Epithelial cell of esophagus (primary cell): ENCODE data around the gene GRB14.
A peak's percentile ranks its signal among the peaks of the same experiment; 100 is the strongest.

Source experiments
- DNase-seq: peaks from one replicate; pipeline ENCODE4 v3.0.0; 2010; ENCODE audit warnings: low read depth
- H3K4me3 ChIP-seq: 2 replicates; pipeline ENCODE4 v1.5.1; 2011; ENCODE audit warnings: mild to moderate bottlenecking, low read length, control low read depth
- TF ChIP-seq, protein P1 (sequence below): IDR thresholded peaks from 2 replicates; pipeline ENCODE4 v1.5.1; 2011; ENCODE audit warnings: low read depth, mild to moderate bottlenecking, low read length, control low read depth, inconsistent platforms; ENCODE audit not compliant: insufficient read depth; ENCODE audit errors: missing control alignments

The GRB14 gene

GRCh38 chr2:164661349-164661748, 40.1 kb upstream of the GRB14 start:
- no peak overlapping the region for H3K4me3 ChIP-seq
- DNase-seq: peak; percentile 56
- TF ChIP-seq, protein P1, sequence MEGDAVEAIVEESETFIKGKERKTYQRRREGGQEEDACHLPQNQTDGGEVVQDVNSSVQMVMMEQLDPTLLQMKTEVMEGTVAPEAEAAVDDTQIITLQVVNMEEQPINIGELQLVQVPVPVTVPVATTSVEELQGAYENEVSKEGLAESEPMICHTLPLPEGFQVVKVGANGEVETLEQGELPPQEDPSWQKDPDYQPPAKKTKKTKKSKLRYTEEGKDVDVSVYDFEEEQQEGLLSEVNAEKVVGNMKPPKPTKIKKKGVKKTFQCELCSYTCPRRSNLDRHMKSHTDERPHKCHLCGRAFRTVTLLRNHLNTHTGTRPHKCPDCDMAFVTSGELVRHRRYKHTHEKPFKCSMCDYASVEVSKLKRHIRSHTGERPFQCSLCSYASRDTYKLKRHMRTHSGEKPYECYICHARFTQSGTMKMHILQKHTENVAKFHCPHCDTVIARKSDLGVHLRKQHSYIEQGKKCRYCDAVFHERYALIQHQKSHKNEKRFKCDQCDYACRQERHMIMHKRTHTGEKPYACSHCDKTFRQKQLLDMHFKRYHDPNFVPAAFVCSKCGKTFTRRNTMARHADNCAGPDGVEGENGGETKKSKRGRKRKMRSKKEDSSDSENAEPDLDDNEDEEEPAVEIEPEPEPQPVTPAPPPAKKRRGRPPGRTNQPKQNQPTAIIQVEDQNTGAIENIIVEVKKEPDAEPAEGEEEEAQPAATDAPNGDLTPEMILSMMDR: no peak

DNA sequence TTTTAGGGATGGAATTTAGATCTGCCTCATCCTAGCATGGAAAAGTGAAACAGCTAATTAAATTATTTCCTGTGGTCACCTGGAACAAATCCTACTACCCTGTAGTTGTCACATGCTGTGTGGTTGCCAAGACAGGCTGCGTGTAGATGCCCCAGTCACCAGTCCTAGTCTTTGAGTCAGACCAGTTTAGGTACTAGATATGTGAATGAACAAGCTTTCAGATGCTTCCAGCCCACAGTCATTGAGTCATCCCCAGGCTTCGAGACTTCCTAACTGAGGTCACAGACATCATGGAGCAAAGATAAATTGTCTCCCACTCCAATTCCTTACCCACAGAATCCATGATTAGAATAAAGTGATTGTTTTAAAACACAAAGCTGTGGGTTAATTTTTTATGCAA, 35.8 kb upstream of the GRB14 start:
- TF ChIP-seq, protein P1: no peak
- peak; percentile 94 for DNase-seq
- H3K4me3 ChIP-seq: no peak overlapping the region

DNA sequence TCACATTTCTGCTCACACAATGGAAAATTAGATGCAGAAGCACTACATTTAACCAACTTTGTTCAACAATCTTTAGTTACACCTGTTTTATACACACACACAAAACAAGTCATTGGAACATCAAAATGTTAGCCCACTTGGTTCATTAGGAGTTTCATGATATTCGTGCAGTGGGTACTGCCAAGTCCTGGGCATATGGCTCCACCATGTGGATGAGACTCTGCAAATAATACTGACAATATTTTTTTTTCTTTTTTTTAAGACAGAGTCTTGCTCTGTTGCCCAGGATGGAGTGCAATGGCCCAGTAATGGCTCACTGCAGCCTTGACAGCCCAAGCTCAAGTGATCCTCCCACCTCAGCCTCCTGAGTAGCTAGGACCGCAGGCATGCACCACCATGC, 34.5 kb upstream of the GRB14 start:
- TF ChIP-seq, protein P1: no peak
- peak; percentile 10 for DNase-seq
- H3K4me3 ChIP-seq: no peak overlapping the region

DNA sequence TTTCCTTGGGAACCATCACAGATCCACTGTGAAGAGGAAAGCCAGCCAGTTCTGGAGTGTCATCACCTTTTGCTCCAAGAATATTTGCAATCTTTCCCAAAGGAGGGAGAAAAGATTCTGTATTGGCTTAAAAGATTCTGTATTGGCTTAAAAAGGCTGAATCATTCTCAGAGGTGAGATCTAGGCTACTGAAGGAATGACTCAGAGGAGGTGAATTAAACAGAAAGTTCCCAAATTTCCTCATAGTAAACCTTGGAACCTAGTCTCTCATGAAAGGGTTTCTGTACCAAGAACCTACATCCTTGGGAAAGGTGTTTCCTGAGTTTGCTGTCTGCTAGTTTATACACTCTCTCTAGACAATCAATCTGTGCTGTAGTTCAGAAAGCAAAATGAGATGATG, 34.1 kb upstream of the GRB14 start:
- DNase-seq: peak; percentile 78
- TF ChIP-seq, protein P1: no peak
- no peak overlapping the region for H3K4me3 ChIP-seq

DNA sequence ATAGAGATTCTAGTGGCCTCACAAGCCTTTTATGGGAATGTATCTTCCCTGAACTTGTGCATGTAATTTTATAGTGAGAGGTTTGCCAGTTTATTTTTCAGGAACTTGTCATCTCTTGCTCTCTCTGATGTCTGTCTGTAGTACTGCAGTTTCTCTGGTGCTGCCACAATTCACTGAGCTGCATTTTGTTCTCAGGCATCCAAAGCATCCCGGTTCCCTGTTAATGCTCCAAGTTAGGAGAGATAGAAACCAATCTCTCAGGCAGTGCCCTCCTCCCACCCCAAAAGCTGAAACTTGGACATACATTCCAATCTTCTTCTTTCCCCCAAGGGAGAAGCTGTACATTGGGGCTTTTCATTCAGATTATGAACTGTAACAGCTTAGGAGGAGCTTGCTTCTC, 30.1 kb upstream of the GRB14 start:
- TF ChIP-seq, protein P1: no peak
- H3K4me3 ChIP-seq: no peak overlapping the region
- no peak for DNase-seq

DNA sequence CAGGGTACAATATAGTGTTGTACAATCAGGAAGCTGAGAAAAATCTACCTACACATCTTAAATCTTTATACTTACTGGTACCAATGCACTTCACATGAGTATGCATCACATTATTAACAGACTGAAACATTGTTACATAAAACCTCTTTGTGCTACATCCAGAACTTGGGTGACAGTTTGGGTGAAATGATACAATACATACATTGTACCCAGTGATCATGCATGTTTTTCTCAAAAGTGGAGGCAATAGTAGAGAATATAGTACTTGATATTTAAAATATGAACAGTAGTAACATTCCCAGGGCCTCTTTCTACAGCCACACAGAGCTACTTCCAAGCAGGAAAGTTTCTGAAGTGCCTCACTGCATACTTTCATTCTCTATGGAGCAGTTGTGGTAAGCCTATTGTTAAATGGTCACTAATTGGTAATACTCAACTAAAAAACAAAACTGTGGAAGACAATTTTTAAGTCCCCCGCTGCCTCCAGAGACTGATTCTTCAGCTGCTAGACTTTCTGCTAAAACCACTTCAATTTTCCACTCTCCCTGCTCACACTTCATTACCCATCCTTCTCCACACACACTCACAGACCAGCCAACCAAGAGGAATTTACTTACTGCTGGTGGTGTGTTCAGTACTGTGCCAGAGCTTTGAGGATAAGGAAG, 22.9 kb upstream of the GRB14 start:
- no peak for DNase-seq
- no peak overlapping the region for H3K4me3 ChIP-seq
- TF ChIP-seq, protein P1: no peak

DNA sequence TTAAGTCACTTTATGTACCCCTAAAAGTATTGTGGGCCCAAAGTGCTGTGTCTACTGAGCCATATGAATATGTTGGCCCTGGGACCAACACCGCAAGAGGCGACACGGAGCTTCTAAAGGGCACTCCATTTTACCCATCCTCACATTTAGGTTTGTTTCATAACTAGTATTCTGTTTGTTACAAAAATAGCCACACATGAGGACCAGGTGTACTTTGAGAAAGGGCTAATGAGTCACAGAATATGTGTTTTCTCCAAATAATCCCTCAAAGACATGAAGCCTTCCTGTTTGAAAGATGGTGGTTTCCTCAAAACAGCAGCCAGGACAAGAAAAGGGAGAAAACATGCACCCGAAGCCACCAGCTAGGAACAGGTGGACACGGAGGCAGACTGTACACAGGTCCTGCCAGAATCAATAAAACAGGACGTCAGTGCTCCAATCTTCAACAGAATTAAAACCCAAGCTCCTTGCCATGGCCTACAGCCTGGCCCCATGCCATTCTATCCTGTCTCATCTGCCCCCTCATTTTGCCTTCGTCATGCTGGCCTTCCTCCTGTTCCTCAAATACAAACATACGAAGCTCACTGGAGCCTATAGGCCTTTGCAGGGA, 21.8 kb upstream of the GRB14 start:
- TF ChIP-seq, protein P1: no peak
- no peak overlapping the region for H3K4me3 ChIP-seq
- no peak for DNase-seq
